ENCODE measurements around the gene LYL1.

LYL1 gene

GRCh38 chr19:13104360-13104847, 1.7 kb upstream of the LYL1 start:
- DNase-seq, result peak; percentile 70

- no peak for DNase-seq
Measured at GRCh38 chr19:13103581-13104359, 1.1 kb upstream of the LYL1 start.

GRCh38 chr19:13102416-13102665, 317 bp downstream of the LYL1 start:
- DNase-seq, result no peak

GRCh38 chr19:13101590-13102415, 855 bp downstream of the LYL1 start:
- no peak for DNase-seq

GRCh38 chr19:13100841-13101589, 1.6 kb downstream of the LYL1 start:
- no peak for DNase-seq

- DNase-seq, result peak; percentile 84
Measured at GRCh38 chr19:13100031-13100588, 2.5 kb downstream of the LYL1 start.

- peak; percentile 83 for DNase-seq
Measured at GRCh38 chr19:13099073-13099999, 3.3 kb downstream of the LYL1 start.

GRCh38 chr19:13098277-13099072, 4.2 kb downstream of the LYL1 start:
- DNase-seq, result peak; percentile 50

- no peak for DNase-seq
Measured at GRCh38 chr19:13097463-13098258, 5.0 kb downstream of the LYL1 start.

- peak; percentile 31 for DNase-seq
Measured at GRCh38 chr19:13097033-13097462, 5.6 kb downstream of the LYL1 start.

GRCh38 chr19:13095934-13096927, 6.4 kb downstream of the LYL1 start:
- DNase-seq, result peak; percentile 22

GRCh38 chr19:13095393-13095784, 7.3 kb downstream of the LYL1 start:
- DNase-seq, result no peak

GRCh38 chr19:13094771-13095392, 7.8 kb downstream of the LYL1 start:
- peak; percentile 21 for DNase-seq

- DNase-seq, result no peak
Measured at GRCh38 chr19:13094106-13094504, 8.6 kb downstream of the LYL1 start.

- DNase-seq, result peak; percentile 86
Measured at GRCh38 chr19:13093407-13094105, 9.1 kb downstream of the LYL1 start.

- DNase-seq, result no peak
Measured at GRCh38 chr19:13092606-13093235, 9.9 kb downstream of the LYL1 start.

- no peak for DNase-seq
Measured at GRCh38 chr19:13092158-13092543, 10.5 kb downstream of the LYL1 start.
